Choroid plexus epithelial cell (primary cell): ENCODE data around the gene TTC33.

Experiments used
- DNase-seq: peaks from one replicate; pipeline ENCODE4 v3.0.0-alpha.2; 2010; ENCODE audit warnings: low read depth
- H3K4me3 ChIP-seq: 2 replicates; pipeline ENCODE4 v1.5.1; 2011; ENCODE audit warnings: low read depth, mild to moderate bottlenecking, control low read depth, low read length, moderate library complexity
- TF ChIP-seq, protein P1 (sequence below): conservative IDR thresholded peaks from 2 replicates; pipeline ENCODE4 v1.5.1; 2011; ENCODE audit warnings: low read depth, mild to moderate bottlenecking, control low read depth, inconsistent platforms, low read length, moderate library complexity

TTC33 gene

DNA sequence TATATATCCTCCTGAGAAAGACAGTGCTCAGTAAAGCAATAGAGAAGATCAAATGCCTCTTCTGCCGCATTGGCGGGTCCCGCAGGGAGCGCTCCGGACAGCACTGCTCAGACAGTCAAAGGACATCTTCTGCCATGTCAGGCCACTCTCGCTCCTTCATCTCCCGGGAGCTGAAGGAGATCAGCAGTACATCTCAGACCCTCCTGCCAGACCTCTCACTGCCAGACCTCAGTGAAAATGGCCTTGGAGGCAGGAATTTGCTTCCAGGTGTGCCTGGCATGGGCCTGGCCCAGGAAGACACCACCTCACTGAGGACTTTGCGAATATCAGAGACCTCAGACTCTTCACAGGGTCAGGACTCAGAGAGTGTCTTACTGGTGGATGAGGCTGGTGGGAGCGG, 63.9 kb downstream of the TTC33 start:
- TF ChIP-seq, protein P1, sequence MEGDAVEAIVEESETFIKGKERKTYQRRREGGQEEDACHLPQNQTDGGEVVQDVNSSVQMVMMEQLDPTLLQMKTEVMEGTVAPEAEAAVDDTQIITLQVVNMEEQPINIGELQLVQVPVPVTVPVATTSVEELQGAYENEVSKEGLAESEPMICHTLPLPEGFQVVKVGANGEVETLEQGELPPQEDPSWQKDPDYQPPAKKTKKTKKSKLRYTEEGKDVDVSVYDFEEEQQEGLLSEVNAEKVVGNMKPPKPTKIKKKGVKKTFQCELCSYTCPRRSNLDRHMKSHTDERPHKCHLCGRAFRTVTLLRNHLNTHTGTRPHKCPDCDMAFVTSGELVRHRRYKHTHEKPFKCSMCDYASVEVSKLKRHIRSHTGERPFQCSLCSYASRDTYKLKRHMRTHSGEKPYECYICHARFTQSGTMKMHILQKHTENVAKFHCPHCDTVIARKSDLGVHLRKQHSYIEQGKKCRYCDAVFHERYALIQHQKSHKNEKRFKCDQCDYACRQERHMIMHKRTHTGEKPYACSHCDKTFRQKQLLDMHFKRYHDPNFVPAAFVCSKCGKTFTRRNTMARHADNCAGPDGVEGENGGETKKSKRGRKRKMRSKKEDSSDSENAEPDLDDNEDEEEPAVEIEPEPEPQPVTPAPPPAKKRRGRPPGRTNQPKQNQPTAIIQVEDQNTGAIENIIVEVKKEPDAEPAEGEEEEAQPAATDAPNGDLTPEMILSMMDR, result no peak
- H3K4me3 ChIP-seq, result no peak overlapping the region
- no peak for DNase-seq

DNA sequence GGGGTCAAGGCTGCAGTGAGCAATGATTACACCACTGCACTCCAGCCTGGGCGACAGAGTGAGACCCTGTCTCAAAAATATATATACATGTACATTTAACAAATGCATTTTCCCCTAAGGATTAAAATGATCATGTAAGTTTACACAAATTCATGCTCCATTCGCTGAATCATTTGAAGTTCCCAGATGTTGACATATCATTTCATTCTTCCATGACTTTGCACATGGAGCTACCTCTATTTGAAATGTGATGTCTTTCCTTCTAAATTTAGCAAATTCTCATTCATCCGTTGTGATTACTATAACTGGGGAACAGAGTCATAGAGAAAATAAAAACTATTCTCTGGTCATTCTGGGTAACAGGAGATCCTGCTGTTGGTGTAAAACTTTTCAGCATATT, 65.5 kb downstream of the TTC33 start:
- TF ChIP-seq, protein P1, result no peak
- no peak overlapping the region for H3K4me3 ChIP-seq
- no peak for DNase-seq

DNA sequence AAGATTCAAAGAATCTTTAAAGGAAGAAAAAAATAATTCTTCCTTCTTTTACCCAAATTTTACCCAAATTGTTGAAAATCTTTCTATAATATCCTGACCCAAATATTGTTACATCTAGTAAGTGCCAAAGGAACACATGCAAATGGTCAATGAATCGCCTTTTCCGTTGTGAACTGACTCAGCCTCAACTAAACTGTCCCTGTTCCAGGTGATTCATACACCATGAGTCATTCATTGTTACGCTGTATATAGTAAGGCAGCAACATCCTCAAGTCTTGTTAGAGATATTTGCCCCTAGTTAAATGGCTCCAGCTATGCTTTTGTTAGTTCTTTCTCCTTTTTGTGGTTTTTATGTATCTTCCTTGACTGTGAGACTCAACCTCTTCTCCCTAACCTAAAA, 66.3 kb downstream of the TTC33 start:
- peak; percentile 96 for DNase-seq
- TF ChIP-seq, protein P1, result no peak
- H3K4me3 ChIP-seq, result no peak overlapping the region

DNA sequence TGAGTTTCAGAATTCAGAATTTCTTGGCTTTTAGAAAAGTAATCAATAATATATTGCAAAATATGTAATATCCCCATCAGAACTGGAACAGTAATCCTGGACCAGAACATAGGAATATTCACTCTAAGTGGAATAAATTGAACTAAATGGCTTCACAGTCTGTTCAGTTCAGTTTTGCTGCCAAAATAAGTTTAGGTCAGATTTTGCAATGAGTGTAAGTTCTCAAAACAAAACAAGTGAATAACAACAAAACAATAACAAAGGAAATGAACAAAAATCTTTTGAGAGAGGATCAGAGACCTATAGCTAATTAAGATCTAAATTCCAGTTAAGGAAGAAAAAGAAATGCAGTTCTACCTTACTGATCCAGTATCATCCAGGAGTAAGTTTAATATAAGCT, 66.8 kb downstream of the TTC33 start:
- DNase-seq, result no peak
- no peak overlapping the region for H3K4me3 ChIP-seq
- TF ChIP-seq, protein P1, result no peak

DNA sequence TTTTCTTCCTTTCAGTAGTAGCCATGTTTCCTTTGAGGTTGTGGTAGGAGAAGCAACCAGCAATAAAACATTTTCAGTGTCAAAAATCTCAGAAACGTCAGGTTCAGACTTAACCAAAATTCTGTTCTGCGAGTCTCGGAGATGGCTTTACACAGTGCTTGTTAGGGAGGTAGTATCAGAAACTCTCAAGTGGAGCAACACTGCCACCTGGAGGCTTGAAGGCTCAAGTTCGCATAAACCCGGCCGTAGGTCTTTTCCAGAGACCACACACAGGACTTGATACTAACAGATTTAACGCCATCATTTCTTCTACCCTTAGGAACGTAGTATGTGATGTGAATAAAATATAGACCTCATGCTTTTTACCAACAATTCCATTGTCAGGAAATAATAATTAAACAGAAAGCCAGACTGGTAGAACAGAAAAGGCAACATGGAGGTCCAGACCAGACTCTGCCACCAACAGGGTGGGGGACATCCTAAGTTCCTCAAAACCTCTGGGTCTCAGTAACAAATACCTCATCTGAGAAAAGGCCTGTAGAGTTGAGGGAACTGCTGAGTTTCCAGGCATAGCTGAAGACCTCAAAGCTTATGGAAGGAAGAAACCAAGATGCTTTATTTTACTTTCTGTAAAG, 67.5 kb downstream of the TTC33 start:
- H3K4me3 ChIP-seq, result no peak overlapping the region

DNA sequence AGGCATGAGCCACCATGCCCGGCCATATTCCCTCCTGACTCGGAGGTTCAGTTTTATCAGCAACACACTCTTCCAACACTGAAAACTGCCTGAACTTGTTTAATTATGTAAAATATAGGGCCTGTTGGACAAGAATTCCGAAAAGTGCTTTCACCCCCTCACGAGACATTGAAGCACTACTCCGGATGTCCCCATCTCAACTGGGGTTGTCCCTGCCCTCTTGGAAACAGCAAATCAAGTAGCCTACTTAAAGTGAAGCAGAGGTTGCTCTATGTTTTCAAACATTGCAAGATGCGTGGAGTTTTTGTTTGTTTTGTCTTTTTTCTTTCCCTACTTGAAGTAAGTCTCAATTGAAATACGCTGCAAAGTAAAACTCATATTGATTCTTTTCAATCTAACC, 68.4 kb downstream of the TTC33 start:
- no peak for DNase-seq
- TF ChIP-seq, protein P1, result no peak
- H3K4me3 ChIP-seq, result no peak overlapping the region

More for the DNA sequence above, 67.5 kb downstream of the TTC33 start:
- TF ChIP-seq, protein P1, result peak; percentile 92
- peak; percentile 96 for DNase-seq

DNA sequence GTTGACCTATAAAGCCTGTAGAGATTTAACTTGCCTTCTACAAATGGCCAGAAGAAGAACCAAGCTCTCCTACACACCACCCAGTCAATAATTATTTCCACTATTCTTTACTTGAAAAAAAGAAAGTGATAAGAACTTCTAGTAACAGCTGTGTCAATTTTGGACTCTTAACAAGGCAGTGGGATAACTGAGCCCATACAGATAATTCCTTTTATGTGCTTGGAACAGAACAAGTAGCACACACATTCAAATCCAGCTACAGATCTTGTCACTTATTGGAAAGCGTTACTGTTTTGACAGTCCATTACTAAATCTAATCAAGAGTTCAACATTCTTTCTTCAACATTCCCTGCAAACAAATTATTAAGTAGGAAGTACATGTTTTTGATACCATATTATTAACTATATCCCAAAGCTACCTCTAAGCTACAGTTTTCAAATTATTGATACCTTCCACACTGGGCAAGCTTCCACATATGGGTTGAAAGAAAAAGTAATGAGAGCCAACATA, 69.7 kb downstream of the TTC33 start:
- DNase-seq, result no peak
- no peak overlapping the region for H3K4me3 ChIP-seq
- TF ChIP-seq, protein P1, result no peak
